Tibial artery (tissue), 4 donors: ENCODE measurements around the gene PHF23.
A peak's percentile ranks its signal among the peaks of the same experiment; 100 is the strongest.

ENCODE experiments used
- DNase-seq, 2 donors: peaks; one replicate each; pipeline ENCODE4 v3.0.0-alpha.2; 2019
- H3K27ac ChIP-seq, 2 donors: fragments of 200-600 bp; sonication (generic) in 1 of 2; 1 replicate in 1 of 2; 2 replicates in 1 of 2; pipeline ENCODE4 v1.5.1; 2018 to 2019; ENCODE audit warnings: mild to moderate bottlenecking in 1 of 2
- H3K27me3 ChIP-seq, 2 donors: fragments of 200-600 bp; sonication (generic) in 1 of 2; one replicate each; pipeline versions ENCODE4 v1.5.1 to v1.6.0; 2016 to 2019
- H3K36me3 ChIP-seq, 3 donors: fragments of 200-600 bp; sonication (generic) in 2 of 3; one replicate each; pipeline ENCODE4 v1.5.1; 2016 to 2019; ENCODE audit warnings: mild to moderate bottlenecking in 2 of 3
- H3K4me1 ChIP-seq, 4 donors: fragments of 200-600 bp; sonication (generic) in 2 of 4; 1 replicate in 3 of 4; 2 replicates in 1 of 4; pipeline ENCODE4 v1.5.1; 2016 to 2019
- H3K4me3 ChIP-seq, 2 donors: fragments of 200-600 bp; sonication (generic) in 1 of 2; 1 replicate in 1 of 2; 2 replicates in 1 of 2; pipeline ENCODE4 v1.5.1; 2018 to 2019; ENCODE audit warnings: mild to moderate bottlenecking in 2 of 2
- H3K9me3 ChIP-seq, 3 donors: fragments of 200-600 bp; sonication (generic) in 1 of 3; one replicate each; pipeline ENCODE4 v1.5.1; 2016 to 2019
- CTCF ChIP-seq, 2 experiments: fragments of 200-600 bp in 1 of 2; fragments of 450-650 bp in 1 of 2; IDR thresholded peaks; one replicate each; pipeline ENCODE4 v1.5.1; 2017 to 2019; ENCODE audit warnings: antibody characterized with exemption in 2 of 2, mild to moderate bottlenecking in 1 of 2, moderate library complexity in 1 of 2
- intact Hi-C: fragments of 100-400 bp; cut with DNase I; formaldehyde crosslinking; loops from one replicate; pipeline ENCODE4 v1.15.0; 2023; ENCODE audit warnings: low total_unique reads

The PHF23 gene

GRCh38 chr17:7256766-7257456, 17.7 kb upstream of the PHF23 start:
- H3K9me3 ChIP-seq = no peaks in the 10 kb centered on the region
- intact Hi-C loops = loop anchor here (10.0 kb wide), 2 partner anchors 88 to 308 kb away; partner anchors contain the start of gene SENP3
- DNase-seq = no peak
- no peak overlapping the region for H3K27ac ChIP-seq
- peaks cover 30 to 62% (median 55%) of the 10 kb centered on the region in 3 donors for H3K36me3 ChIP-seq
- H3K4me1 ChIP-seq = peaks cover 0 to 35% (median 21%) of the 10 kb centered on the region in 4 donors
- peaks cover 0 to 18% of the 10 kb centered on the region in 2 donors for H3K27me3 ChIP-seq
- no peak for TF ChIP-seq CTCF (IDR thresholded peaks at IDR 0.05)
- no peak overlapping the region for H3K4me3 ChIP-seq

- H3K4me3 ChIP-seq = no peak overlapping the region
- peaks cover 30 to 54% (median 51%) of the 10 kb centered on the region in 3 donors for H3K36me3 ChIP-seq
- no peak overlapping the region for H3K27ac ChIP-seq
- H3K9me3 ChIP-seq = no peaks in the 10 kb centered on the region
- no peak for DNase-seq
- no peak for TF ChIP-seq CTCF (IDR thresholded peaks at IDR 0.05)
- H3K4me1 ChIP-seq = peaks cover 0 to 35% (median 21%) of the 10 kb centered on the region in 4 donors
- intact Hi-C loops = loop anchor here (10.0 kb wide), 2 partner anchors 90 to 310 kb away; partner anchors contain the start of gene SENP3
- no peaks in the 10 kb centered on the region for H3K27me3 ChIP-seq
Observed at GRCh38 chr17:7254511-7254910, 15.3 kb upstream of the PHF23 start.

GRCh38 chr17:7253082-7253481, 13.8 kb upstream of the PHF23 start:
- Histone ChIP-seq H3K36me3 (peaks cover 24 to 39% (median 37%) of the 10 kb centered on the region in 3 donors), H3K9me3 (no peaks in the 10 kb centered on the region), H3K4me1 (peaks cover 0 to 40% (median 32%) of the 10 kb centered on the region in 4 donors), H3K27me3 (no peaks in the 10 kb centered on the region), H3K4me3 (peak overlapping the region; percentile 94 to 98), H3K27ac (peak overlapping the region; percentile 96 to 100)
- TF ChIP-seq CTCF (IDR thresholded peaks at IDR 0.05) = no peak
- no peak for DNase-seq
- intact Hi-C loops = loop anchor here (10.0 kb wide), 2 partner anchors 92 to 312 kb away; partner anchors contain the start of gene SENP3

GRCh38 chr17:7252176-7253043, 13.2 kb upstream of the PHF23 start, which contains the start of gene ELP5:
ELP5 (plus strand) TSS chr17:7252215; CDS start chr17:7252551, 336 bp downstream.
- DNase-seq = peak; percentile 94 to 97
- H3K9me3 ChIP-seq = no peaks in the 10 kb centered on the region
- peaks cover 0 to 40% (median 32%) of the 10 kb centered on the region in 4 donors for H3K4me1 ChIP-seq
- peak within 1 kb of the TSS; percentile 96 to 100 for H3K27ac ChIP-seq
- H3K36me3 ChIP-seq = peaks cover 22 to 33% (median 32%) of the 10 kb centered on the region in 3 donors
- intact Hi-C loops = loop anchor here (10.0 kb wide), 2 partner anchors 92 to 312 kb away; partner anchors contain the start of gene SENP3
- H3K27me3 ChIP-seq = no peaks in the 10 kb centered on the region
- H3K4me3 ChIP-seq = peak within 1 kb of the TSS; percentile 94 to 98
- TF ChIP-seq CTCF (IDR thresholded peaks at IDR 0.05) = no peak

GRCh38 chr17:7251661-7252175, 12.5 kb upstream of the PHF23 start, which contains the start of gene CTDNEP1:
CTDNEP1 (minus strand) TSS chr17:7251734; CDS start chr17:7251296, 438 bp downstream.
- H3K36me3 ChIP-seq = peaks cover 17 to 30% (median 30%) of the 10 kb centered on the region in 3 donors
- peak; percentile 98 for DNase-seq
- H3K4me1 ChIP-seq = peaks cover 0 to 40% (median 32%) of the 10 kb centered on the region in 4 donors
- intact Hi-C loops = loop anchor here (10.0 kb wide), 2 partner anchors 93 to 313 kb away; partner anchors contain the start of gene SENP3
- H3K27me3 ChIP-seq = no peaks in the 10 kb centered on the region
- no peak for TF ChIP-seq CTCF (IDR thresholded peaks at IDR 0.05)
- peak within 1 kb of the TSS; percentile 96 to 100 for H3K27ac ChIP-seq
- H3K9me3 ChIP-seq = no peaks in the 10 kb centered on the region
- peak within 1 kb of the TSS; percentile 94 to 98 for H3K4me3 ChIP-seq
